DND-41 (cell line): ENCODE measurements around the gene HCN4.

Experiments
- ATAC-seq: fragments of 200-7000 bp; cut with Tn5 transposase; 3 replicates; pipeline ENCODE4 v1.9.1; 2021; ENCODE audit warnings: low read depth; ENCODE audit not compliant: insufficient read depth
- DNase-seq: peaks from one replicate; pipeline ENCODE4 v3.0.0-alpha.2; 2020
- H2AFZ ChIP-seq: 2 replicates; pipeline ENCODE4 v1.6.0; 2012; ENCODE audit warnings: low read depth, low read length
- H3K27ac ChIP-seq: 2 replicates; pipeline ENCODE4 v1.5.1; 2012; ENCODE audit warnings: low read length, inconsistent platforms
- H3K27me3 ChIP-seq: fragments of 200-600 bp; sonication (generic); 2 replicates; pipeline ENCODE4 v1.6.0; 2012; ENCODE audit warnings: low read length, mild to moderate bottlenecking, inconsistent platforms; ENCODE audit not compliant: insufficient read depth, poor library complexity
- H3K36me3 ChIP-seq: 2 replicates; pipeline ENCODE4 v1.5.1; 2012; ENCODE audit warnings: low read length, inconsistent platforms; ENCODE audit not compliant: insufficient read depth
- H3K4me1 ChIP-seq: 2 replicates; pipeline ENCODE4 v1.5.1; 2012; ENCODE audit warnings: mild to moderate bottlenecking, low read length; ENCODE audit not compliant: insufficient read depth
- H3K4me2 ChIP-seq: 2 replicates; pipeline ENCODE4 v1.6.0; 2012; ENCODE audit warnings: mild to moderate bottlenecking, moderate library complexity, low read length, inconsistent platforms; ENCODE audit not compliant: insufficient read depth
- H3K4me3 ChIP-seq, 2 experiments: fragments of 200-600 bp in 1 of 2; shearing (Covaris generic) in 1 of 2; 2 replicates each; pipeline ENCODE4 v1.5.1; 2012 to 2016; ENCODE audit warnings: inconsistent platforms in 2 of 2, low read length in 2 of 2, mild to moderate bottlenecking in 2 of 2, low read depth in 1 of 2, moderate library complexity in 1 of 2
- H3K79me2 ChIP-seq: 2 replicates; pipeline ENCODE4 v1.6.0; 2012; ENCODE audit warnings: low read length, inconsistent platforms; ENCODE audit not compliant: insufficient read depth
- H3K9ac ChIP-seq: 2 replicates; pipeline ENCODE4 v1.6.0; 2012; ENCODE audit warnings: low read depth, mild to moderate bottlenecking, inconsistent platforms, low read length, moderate library complexity
- H3K9me3 ChIP-seq: 2 replicates; pipeline ENCODE4 v1.5.1; 2012; ENCODE audit warnings: low read length, moderate library complexity, mild to moderate bottlenecking, inconsistent platforms; ENCODE audit not compliant: insufficient read depth, severe bottlenecking
- H4K20me1 ChIP-seq: 2 replicates; pipeline ENCODE4 v1.6.0; 2012; ENCODE audit warnings: low read length; ENCODE audit not compliant: insufficient read depth
- CTCF ChIP-seq: IDR thresholded peaks from 2 replicates; pipeline ENCODE4 v1.5.1; 2012; ENCODE audit warnings: borderline replicate concordance, low read length, moderate library complexity, mild to moderate bottlenecking; ENCODE audit not compliant: poor library complexity, severe bottlenecking; ENCODE audit errors: extremely low read depth
- EZH2 ChIP-seq: IDR thresholded peaks from 3 replicates; pipeline ENCODE4 v1.6.1; 2012; ENCODE audit warnings: borderline replicate concordance, low read depth, mild to moderate bottlenecking, moderate library complexity, low read length, inconsistent platforms; ENCODE audit not compliant: severe bottlenecking

The HCN4 gene

GRCh38 chr15:73349191-73349590 lies 19.6 kb downstream of the HCN4 start:
- Histone ChIP-seq H3K9me3 (no peaks in the 10 kb centered on the region), H4K20me1 (peaks cover 15% of the 10 kb centered on the region), H3K4me1 (no peaks in the 10 kb centered on the region), H3K36me3 (no peaks in the 10 kb centered on the region), H3K4me2 (no peak overlapping the region), H3K79me2 (no peaks in the 10 kb centered on the region), H3K4me3 (no peak overlapping the region), H2AFZ (no peak overlapping the region), H3K9ac (no peak overlapping the region), H3K27me3 (no peaks in the 10 kb centered on the region), H3K27ac (no peak overlapping the region)
- TF ChIP-seq EZH2: no peak
- TF ChIP-seq CTCF: no peak
- DNase-seq (no peak), ATAC-seq (no peak)

GRCh38 chr15:73346735-73347312 lies 21.9 kb downstream of the HCN4 start:
- Histone ChIP-seq H3K4me2 (no peak overlapping the region), H3K4me1 (no peaks in the 10 kb centered on the region), H3K9ac (no peak overlapping the region), H3K36me3 (no peaks in the 10 kb centered on the region), H3K4me3 (no peak overlapping the region), H4K20me1 (peaks cover 15% of the 10 kb centered on the region; the same call in 1 of the 2 replicates), H3K27me3 (no peaks in the 10 kb centered on the region), H2AFZ (no peak overlapping the region), H3K79me2 (no peaks in the 10 kb centered on the region), H3K27ac (no peak overlapping the region), H3K9me3 (no peaks in the 10 kb centered on the region)
- TF ChIP-seq CTCF (no peak), EZH2 (no peak)
- peak; percentile 88 for ATAC-seq
- peak; percentile 75 for DNase-seq

- H3K27me3 ChIP-seq: no peaks in the 10 kb centered on the region
- H4K20me1 ChIP-seq: peaks cover 15% of the 10 kb centered on the region; the same call in 1 of the 2 replicates
- no peak for DNase-seq
- no peak for ATAC-seq
- no peak overlapping the region for H3K27ac ChIP-seq
- H3K9ac ChIP-seq: no peak overlapping the region
- H3K4me1 ChIP-seq: no peaks in the 10 kb centered on the region
- no peak overlapping the region for H3K4me2 ChIP-seq
- no peak for TF ChIP-seq EZH2
- TF ChIP-seq CTCF: no peak
- H3K4me3 ChIP-seq: no peak overlapping the region
- no peaks in the 10 kb centered on the region for H3K79me2 ChIP-seq
- no peak overlapping the region for H2AFZ ChIP-seq
- H3K9me3 ChIP-seq: no peaks in the 10 kb centered on the region
- no peaks in the 10 kb centered on the region for H3K36me3 ChIP-seq
Measured at GRCh38 chr15:73345658-73346057, 23.1 kb downstream of the HCN4 start.

- H3K27me3 ChIP-seq: no peaks in the 10 kb centered on the region
- no peak overlapping the region for H3K4me2 ChIP-seq
- no peaks in the 10 kb centered on the region for H3K4me1 ChIP-seq
- no peak overlapping the region for H2AFZ ChIP-seq
- peaks cover 10% of the 10 kb centered on the region; the same call in 1 of the 2 replicates for H4K20me1 ChIP-seq
- no peaks in the 10 kb centered on the region for H3K36me3 ChIP-seq
- no peak overlapping the region for H3K4me3 ChIP-seq
- H3K9ac ChIP-seq: no peak overlapping the region
- no peak for ATAC-seq
- no peak overlapping the region for H3K27ac ChIP-seq
- H3K79me2 ChIP-seq: no peaks in the 10 kb centered on the region
- H3K9me3 ChIP-seq: no peaks in the 10 kb centered on the region
- TF ChIP-seq EZH2 (no peak), CTCF (no peak)
- DNase-seq: no peak
Measured at GRCh38 chr15:73344056-73344455, 24.7 kb downstream of the HCN4 start.
